Ovary (tissue), 9 donors: ENCODE results near the gene RGS5. TPM values are rescaled to one million over a fixed set of nuclear protein-coding genes. Genes with fewer than 3 reads are reported as not detected.
"Not testable (repeated sequence)": the region's sequence is repeated elsewhere in the genome, so short reads cannot be mapped to it uniquely, and the experiment has no call there.

Experiments
- DNase-seq, 5 donors: peaks; one replicate each; pipeline ENCODE4 v3.0.0-alpha.2; 2019 to 2020
- H3K27ac ChIP-seq, 2 donors: fragments of 200-600 bp; one replicate each; pipeline versions ENCODE4 v1.5.1 to v1.8.0; 2019 to 2022
- H3K27me3 ChIP-seq: fragments of 200-600 bp; one replicate; pipeline ENCODE4 v1.8.0; 2022
- H3K36me3 ChIP-seq: fragments of 200-600 bp; sonication (generic); one replicate; pipeline ENCODE4 v1.5.1; 2019
- H3K4me1 ChIP-seq: one replicate; pipeline ENCODE4 v1.8.1; 2013; ENCODE audit warnings: mild to moderate bottlenecking, moderate library complexity; ENCODE audit not compliant: insufficient read depth
- H3K4me3 ChIP-seq: fragments of 200-600 bp; sonication (generic); one replicate; pipeline ENCODE4 v1.5.1; 2017
- H3K9me3 ChIP-seq, 2 donors: fragments of 200-600 bp in 1 of 2; sonication (generic) in 1 of 2; one replicate each; pipeline versions ENCODE4 v1.5.1 to v1.8.1; 2013 to 2019; ENCODE audit warnings: mild to moderate bottlenecking in 1 of 2, moderate library complexity in 1 of 2
- CTCF ChIP-seq, 3 donors: fragments of 450-650 bp in 2 of 3; fragments of 200-600 bp in 1 of 3; IDR thresholded peaks; one replicate each; pipeline versions ENCODE4 v1.5.1 to v1.8.0; 2016 to 2022; ENCODE audit warnings: antibody characterized with exemption in 3 of 3, mild to moderate bottlenecking in 1 of 3
- EP300 ChIP-seq: sonication (generic); formaldehyde crosslinking; IDR thresholded peaks from one replicate; pipeline ENCODE4 v1.6.1; 2017; ENCODE audit warnings: antibody characterized with exemption
- POLR2A ChIP-seq: fragments of 450-650 bp; IDR thresholded peaks from one replicate; pipeline ENCODE4 v1.6.1; 2017; ENCODE audit warnings: antibody characterized with exemption, mild to moderate bottlenecking, moderate library complexity
- WGBS, 3 donors: extraction: QIAGEN DNeasy Blood & Tissue Kit in 1 of 3; methylation state at CpG; one replicate each; pipeline versions ENCODE4 v1.1.5 to v1.1.7; 2013 to 2017; 5-methylcytosine and 5-hydroxymethylcytosine counted together
- intact Hi-C, 4 donors: fragments of 100-400 bp; cut with DNase I; formaldehyde crosslinking; loops; one replicate each; pipeline versions ENCODE4 v1.11.0 to v1.15.1; 2022 to 2023
- polyA plus RNA-seq, 2 donors: library from polyadenylated mRNA; stranded (reverse); fragments of 200-250 nt in 1 of 2; fragments of 350-450 nt in 1 of 2; fragmentation: Illumina TruSeq in 1 of 2; extraction: RNeasy Lipid Tissue Mini Kit (QIAGEN cat#74804) in 1 of 2; gene quantifications; one replicate each; pipeline ENCODE4 v1.2.3, GENCODE V29; 2013 to 2014
- total RNA-seq, 7 donors: library from RNA; depleted of rRNA in 2 of 7; stranded (reverse); fragments of >200 nt in 2 of 7; fragmentation: NEBNext Ultra II Directional in 3 of 7; extraction: Animal tissue kit (Norgen Biotek cat#: 25700) in 3 of 7; gene quantifications; one replicate each; pipeline versions ENCODE4 v1.1.0 to v1.2.4, GENCODE V29; 2016 to 2023
- donor health status: DM: no; HTN: no; CAD: no; lungs with moderate emphysema.
- donor health status: DM: no; HTN: no; CAD: no.
- donor health status: Bipolar disorder and iron deficiency.
- donor health status: DM: yes; HTN: yes; CAD: no.
- donor health status: DM: no; HTN: no; CAD: no.
- donor health status: DM: yes; HTN: yes; CAD: no.

RGS5 gene
- total and polyA plus RNA-seq, 9 donors = 12.2 to 157 (median 44.2) TPM

- TF ChIP-seq POLR2A = no peak
- Histone ChIP-seq H3K36me3 (no peaks in the 10 kb centered on the region), H3K27me3 (no peaks in the 10 kb centered on the region), H3K4me3 (no peak overlapping the region), H3K27ac (no peak overlapping the region), H3K4me1 (no peaks in the 10 kb centered on the region), H3K9me3 (no peaks in the 10 kb centered on the region)
- 90 to 97% (median 97%) methylated on average over 3 of the region's 3 CpGs for WGBS, 3 donors
- no peak for DNase-seq
- intact Hi-C loops = no loop called here
Observed at GRCh38 chr1:163240705-163241104, 38.0 kb upstream of the RGS5 start.

- not testable (repeated sequence) for DNase-seq
- WGBS, 3 donors = 88 to 92% (median 91%) methylated on average over 3 of the region's 3 CpGs
Observed at GRCh38 chr1:163233643-163234042, 30.9 kb upstream of the RGS5 start.

GRCh38 chr1:163231385-163231784 lies 28.7 kb upstream of the RGS5 start:
- H3K36me3 ChIP-seq = no peaks in the 10 kb centered on the region
- H3K27me3 ChIP-seq = no peaks in the 10 kb centered on the region
- no peak overlapping the region for H3K4me3 ChIP-seq
- no peaks in the 10 kb centered on the region for H3K9me3 ChIP-seq
- TF ChIP-seq POLR2A (no peak), EP300 (no peak), CTCF (IDR thresholded peaks at IDR 0.05) (no peak)
- intact Hi-C loops = no loop called here
- H3K27ac ChIP-seq = no peak overlapping the region
- WGBS, 3 donors = 2 to 8% (median 6%) methylated on average over 2 of the region's 2 CpGs
- DNase-seq = no peak
- no peaks in the 10 kb centered on the region for H3K4me1 ChIP-seq

More at GRCh38 chr1:163233643-163234042, 30.9 kb upstream of the RGS5 start:
- H3K4me3 ChIP-seq, intact Hi-C loops, H3K27me3 ChIP-seq, H3K27ac ChIP-seq, H3K36me3 ChIP-seq, H3K9me3 ChIP-seq, H3K4me1 ChIP-seq: not testable (repeated sequence)

GRCh38 chr1:163230827-163231226 lies 28.1 kb upstream of the RGS5 start:
- no peaks in the 10 kb centered on the region for H3K9me3 ChIP-seq
- H3K27me3 ChIP-seq = no peaks in the 10 kb centered on the region
- DNase-seq = no peak
- TF ChIP-seq POLR2A (no peak), CTCF (IDR thresholded peaks at IDR 0.05) (no peak), EP300 (no peak)
- no peak overlapping the region for H3K27ac ChIP-seq
- H3K36me3 ChIP-seq = no peaks in the 10 kb centered on the region
- 57 to 69% (median 66%) methylated on average over 3 of the region's 3 CpGs for WGBS, 3 donors
- no peaks in the 10 kb centered on the region for H3K4me1 ChIP-seq
- intact Hi-C loops = no loop called here
- no peak overlapping the region for H3K4me3 ChIP-seq

GRCh38 chr1:163228271-163228670 lies 25.6 kb upstream of the RGS5 start:
- intact Hi-C loops, H3K27ac ChIP-seq, H3K4me1 ChIP-seq, H3K9me3 ChIP-seq, H3K4me3 ChIP-seq, DNase-seq, H3K36me3 ChIP-seq, H3K27me3 ChIP-seq: not testable (repeated sequence)
- 89 to 97% (median 92%) methylated on average over 3 of the region's 3 CpGs for WGBS, 3 donors

- H3K27ac ChIP-seq = no peak overlapping the region
- no peaks in the 10 kb centered on the region for H3K4me1 ChIP-seq
- TF ChIP-seq CTCF (IDR thresholded peaks at IDR 0.05) (no peak), POLR2A (no peak), EP300 (no peak)
- no peaks in the 10 kb centered on the region for H3K36me3 ChIP-seq
- H3K4me3 ChIP-seq = no peak overlapping the region
- no peaks in the 10 kb centered on the region for H3K9me3 ChIP-seq
- intact Hi-C loops = no loop called here
- no peaks in the 10 kb centered on the region for H3K27me3 ChIP-seq
- WGBS, 3 donors = 83 to 88% (median 87%) methylated on average over 1 of the region's 1 CpG
- no peak for DNase-seq
Observed at GRCh38 chr1:163227126-163227525, 24.4 kb upstream of the RGS5 start.
